SHP77 (cell line): Measurements from ENCODE around the gene TRPM3.

Experiments
- DNase-seq, 2 experiments: peaks; one replicate each; lab custom pipeline; 2025; lab: John Stamatoyannopoulos, UW

Gene TRPM3

DNA sequence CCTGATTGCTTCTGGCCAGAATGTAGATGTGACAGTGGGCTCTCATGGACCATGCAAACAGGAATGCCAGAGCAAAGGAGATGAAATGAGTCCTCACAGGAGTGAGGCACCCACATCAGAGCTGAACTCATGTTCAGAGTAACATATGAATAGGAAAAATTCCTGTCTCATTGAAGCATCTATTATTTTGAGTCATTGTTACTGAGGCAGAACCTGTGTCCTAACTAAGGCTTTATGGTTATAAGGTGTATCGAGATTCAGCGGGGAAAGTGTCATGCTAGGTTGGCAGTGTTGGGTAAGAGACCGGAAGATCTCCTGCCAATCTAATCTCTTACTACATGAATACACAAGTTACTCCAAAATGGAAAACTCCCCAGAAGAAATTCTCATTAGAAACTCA is 304.1 kb downstream of the TRPM3 start:
- no peak for DNase-seq

DNA sequence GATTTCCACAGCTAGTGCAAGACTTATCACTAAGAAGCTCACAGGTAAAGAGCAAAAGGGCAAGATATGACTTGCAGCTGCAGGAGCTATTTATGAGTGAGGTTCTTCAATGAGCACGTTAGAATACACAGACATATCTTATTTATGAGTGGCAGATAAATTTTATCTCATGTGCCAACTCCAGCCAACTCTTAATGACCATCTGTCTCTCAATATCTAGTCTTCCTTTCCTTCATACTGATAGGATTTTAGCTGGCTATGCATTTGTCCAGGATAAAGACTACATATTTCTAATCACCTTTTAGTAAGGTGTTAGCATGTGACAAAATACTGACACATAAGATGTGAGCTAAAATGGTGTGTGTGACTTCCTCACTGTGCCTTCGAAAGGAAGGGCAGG is 304.5 kb downstream of the TRPM3 start:
- DNase-seq, result no peak

DNA sequence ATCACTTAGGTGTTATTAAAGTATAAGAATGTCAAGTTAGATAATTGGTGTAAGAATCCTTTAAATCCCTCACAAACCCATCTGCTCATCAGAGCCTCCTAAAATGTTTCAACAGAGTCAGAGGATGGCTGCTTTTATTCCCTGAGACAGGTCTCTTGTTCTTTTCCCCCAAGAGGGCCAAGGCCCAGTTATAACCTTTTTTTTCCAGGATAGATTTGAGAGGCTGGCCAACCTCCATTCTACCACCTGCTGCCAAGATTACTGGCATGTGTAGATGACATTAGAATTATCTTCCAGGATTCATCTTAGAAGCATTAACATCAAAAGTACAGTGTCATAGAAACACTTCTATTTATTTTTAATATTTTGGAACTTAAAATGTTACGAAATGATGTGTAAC is 305.1 kb downstream of the TRPM3 start:
- DNase-seq, result no peak

DNA sequence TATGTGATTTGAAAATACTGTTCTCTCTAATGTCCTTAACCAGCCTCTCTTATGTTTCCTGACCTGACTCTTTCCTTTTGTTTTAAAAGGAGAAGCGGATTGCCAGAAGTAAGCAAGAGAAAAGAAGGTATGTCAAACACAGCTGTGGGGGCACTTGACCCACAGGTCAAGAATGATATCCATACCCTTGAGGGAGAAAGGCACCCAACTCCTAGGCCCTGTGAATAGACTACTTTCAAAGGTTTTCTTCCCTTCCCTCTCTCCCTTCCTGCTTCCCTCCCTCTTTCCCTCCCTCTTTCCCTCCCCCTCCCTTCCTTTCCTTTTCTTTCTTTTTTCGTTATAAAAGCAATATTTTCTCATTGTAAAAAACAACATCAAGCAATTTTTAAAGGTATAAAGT is 306.8 kb downstream of the TRPM3 start:
- DNase-seq, result no peak

DNA sequence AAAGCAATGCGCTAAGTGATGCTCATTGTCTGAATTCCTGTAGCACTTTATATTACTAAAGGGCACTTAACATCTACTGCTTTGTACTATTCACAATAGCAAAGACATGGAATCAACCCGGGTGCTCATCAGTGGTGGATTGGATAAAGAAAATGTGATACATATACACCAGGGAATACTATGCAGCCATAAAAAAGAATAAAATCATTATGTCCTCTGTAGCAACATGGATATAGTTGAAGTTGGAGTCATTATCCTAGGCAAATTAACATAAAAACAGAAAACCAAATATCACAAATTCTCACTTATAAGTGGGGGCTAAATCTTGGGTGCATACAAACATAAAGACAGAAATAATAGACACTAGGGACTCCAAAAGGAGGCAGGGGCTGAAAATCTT is 308.3 kb downstream of the TRPM3 start:
- no peak for DNase-seq

DNA sequence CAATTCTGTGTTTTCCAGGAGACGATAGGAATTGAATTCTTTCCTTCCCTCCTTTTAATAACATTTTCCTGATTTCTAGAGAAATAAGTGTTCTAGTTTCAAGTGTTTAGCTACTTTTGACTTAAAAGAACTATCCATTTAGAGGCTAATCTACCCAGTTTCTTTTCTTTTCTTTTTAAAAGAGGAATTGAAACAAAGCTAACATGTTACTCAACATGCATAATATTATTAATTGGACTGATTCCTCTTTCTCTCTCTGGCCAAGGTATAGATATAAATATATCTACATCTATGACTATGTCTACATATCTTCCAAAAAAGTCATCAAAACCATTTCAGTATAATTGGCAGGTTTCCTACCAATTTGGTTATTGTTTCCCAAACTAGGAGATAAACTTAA is 309.8 kb downstream of the TRPM3 start:
- DNase-seq, result no peak

GRCh38 chr9:70806875-70807274 is 314.5 kb downstream of the TRPM3 start:
- no peak for DNase-seq

DNA sequence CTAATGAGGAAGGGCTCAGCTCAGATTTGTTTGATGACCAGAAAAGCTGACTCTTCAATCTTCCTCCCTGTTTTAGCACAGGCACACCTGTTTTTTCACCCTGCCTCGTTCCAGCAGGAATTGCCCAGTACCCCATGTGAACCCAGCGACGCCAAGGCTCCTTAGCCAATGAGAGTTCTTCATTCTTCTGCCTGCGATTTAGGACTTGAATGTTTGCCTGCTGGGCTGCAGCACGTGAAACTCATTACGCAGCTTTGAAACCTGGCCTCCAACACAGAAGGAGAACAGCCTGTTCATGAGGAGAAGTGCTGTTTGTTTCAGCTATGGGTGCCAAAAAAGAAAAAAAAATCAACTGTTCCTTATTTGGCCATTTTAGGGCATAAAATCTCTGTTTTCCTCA is 315.5 kb downstream of the TRPM3 start:
- no peak for DNase-seq

DNA sequence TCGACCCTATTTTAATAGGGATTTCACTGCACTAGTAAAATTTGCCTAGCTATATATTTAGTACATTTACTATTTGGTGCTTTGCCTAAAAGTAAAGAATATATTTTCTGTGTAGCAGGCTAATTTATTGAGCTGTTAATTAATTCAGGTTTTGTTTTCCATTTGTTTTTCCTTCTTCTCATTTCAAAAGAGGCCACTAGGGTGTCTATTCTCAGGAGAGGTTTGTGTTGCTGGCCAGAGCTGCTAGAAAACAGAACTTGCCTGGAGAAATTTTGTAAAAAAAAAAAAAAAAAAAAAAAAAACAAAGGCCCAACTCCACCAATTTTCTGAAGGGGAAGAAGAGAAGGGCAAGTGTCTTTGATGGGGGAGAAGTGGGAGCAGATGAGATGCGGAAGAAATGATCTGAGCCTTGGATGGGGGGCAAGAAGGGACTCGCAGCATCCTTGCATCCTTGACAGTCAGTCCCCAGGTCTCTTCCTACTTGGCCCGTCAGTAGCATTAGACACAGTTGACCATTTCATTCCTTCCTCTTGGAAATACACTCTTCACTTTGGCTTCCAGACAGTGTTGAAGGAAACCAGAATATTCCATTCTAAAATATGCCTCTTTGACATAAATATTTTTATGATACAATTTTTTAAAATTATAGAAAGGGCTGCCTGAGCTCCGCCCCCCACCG is 318.5 kb downstream of the TRPM3 start:
- no peak for DNase-seq

- no peak for DNase-seq
Observed at GRCh38 chr9:70802206-70802605, 319.2 kb downstream of the TRPM3 start.

DNA sequence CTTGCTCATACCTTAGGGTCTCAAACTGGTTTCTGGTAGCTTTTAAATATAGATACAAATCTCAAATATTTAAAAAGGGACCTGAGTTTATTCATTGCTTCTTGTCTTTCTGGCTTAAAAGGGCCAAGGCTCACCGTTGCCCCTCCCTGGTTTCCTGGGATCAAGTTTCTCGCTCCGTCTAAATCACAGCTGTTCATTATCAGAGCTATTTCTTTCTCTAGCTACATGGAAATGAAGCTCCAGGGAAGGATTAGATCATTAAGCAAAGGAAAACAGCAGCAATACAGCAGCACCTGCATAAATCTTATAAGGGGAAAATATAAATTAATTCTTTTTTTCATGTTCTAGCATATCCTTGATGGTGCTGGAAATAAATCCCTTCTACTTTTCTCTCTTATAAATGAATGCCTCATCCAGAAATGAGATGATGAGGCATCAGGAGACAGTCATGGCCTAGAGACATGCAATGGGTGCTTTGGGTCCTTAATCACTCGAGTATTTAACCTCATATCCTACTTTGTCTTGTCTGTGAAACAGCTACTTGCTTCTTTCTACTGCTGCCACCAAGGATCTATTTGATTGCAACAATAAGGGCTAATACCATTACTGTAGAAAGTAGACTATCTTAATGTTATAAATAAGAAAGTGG is 320.1 kb downstream of the TRPM3 start:
- DNase-seq, result no peak

DNA sequence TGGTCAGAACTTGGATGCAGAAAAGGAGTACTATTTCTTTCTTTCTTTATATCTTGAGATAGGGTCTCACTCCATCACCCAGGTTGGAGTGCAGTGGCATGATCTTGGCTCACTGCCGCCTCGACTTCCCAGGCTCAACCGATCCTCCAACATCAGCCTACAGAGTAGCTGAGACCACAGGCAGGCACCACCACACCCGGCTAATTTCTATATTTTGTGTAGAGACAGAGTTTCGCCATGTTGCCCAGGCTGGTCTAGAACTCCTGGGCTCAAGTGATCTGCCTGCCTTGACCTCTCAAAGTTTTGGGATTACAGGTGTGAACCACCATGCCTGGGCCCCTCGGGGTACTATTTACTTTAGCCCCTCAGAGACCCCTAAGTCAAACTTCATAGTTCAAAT is 323.4 kb downstream of the TRPM3 start:
- DNase-seq, result no peak

DNA sequence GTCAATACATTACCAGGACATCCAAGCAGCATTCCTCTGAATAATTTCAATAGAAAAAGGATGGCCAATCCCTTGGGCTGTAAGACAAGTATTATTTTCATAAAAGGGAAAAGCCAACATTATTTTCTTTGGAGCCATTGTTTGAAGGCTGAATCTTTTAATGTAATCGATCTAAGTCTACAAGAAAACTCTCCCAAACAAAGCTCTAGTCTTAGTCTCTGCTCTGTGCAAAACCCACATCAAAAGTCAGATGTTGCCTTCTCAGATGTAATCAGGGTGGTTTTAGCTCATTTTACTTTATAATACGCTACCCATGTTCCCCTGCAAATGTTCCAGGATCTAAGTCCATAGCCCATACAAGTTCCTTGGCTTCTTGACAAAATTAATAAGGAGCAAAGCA is 325.6 kb downstream of the TRPM3 start:
- no peak for DNase-seq

- no peak for DNase-seq
Observed at GRCh38 chr9:70792796-70793195, 328.6 kb downstream of the TRPM3 start.

DNA sequence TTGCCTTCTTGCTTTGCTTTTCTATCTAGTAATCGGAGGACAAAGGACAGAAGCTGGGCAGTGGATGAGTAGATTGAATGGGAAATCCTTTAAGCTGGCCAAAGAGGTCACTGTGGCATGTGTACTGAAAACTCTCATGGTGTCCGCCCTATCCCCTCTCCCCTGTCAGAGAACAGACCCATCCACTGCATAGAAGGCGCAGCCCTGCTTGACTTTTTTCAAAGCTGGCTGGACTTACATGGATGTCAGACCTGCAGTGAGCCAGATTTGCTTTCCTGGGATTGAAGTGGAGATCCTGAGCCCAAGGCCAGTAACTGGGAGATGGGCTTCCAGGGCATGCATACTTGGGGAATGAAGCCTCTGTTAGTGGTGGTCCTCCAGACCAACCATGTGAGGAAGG is 329.5 kb downstream of the TRPM3 start:
- no peak for DNase-seq

GRCh38 chr9:70789086-70789485 is 332.3 kb downstream of the TRPM3 start:
- DNase-seq, result no peak

DNA sequence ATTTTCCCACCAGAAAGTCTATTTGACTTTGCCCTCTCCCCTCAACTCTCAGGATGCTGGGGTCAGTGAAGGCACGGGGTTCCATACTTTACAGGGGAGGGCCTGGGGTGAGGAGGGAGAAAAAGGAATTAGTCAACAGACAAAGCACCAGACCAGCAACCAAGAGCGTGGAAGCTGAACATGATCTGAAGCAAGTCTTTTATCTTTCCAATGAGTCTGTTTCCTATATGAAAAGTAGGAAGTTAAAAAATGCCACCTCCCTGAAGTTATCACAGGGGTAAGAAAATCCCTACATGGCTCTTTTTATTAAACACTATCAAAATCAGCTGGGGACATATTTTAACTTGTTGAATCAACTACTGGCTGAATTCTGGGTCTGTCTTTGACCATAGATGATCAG is 337.0 kb downstream of the TRPM3 start:
- no peak for DNase-seq

DNA sequence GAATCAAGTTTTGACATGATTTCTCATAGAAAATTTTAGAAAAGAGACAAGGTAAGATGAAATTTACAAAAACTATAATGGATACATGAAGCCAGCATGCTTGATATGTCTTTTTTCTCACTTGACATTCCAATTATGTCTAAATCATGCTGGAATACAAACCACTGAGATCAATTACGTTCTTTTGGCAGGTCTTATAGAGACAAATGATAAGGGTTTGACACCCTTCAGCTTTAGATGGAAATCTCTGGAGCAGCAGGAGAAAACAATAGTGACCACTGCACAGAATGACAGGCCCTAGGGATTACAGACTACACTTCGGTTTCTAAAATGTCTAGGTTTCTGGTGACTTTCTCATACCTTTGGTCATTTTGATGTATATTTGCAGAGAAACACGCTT is 342.9 kb downstream of the TRPM3 start:
- DNase-seq, result no peak

DNA sequence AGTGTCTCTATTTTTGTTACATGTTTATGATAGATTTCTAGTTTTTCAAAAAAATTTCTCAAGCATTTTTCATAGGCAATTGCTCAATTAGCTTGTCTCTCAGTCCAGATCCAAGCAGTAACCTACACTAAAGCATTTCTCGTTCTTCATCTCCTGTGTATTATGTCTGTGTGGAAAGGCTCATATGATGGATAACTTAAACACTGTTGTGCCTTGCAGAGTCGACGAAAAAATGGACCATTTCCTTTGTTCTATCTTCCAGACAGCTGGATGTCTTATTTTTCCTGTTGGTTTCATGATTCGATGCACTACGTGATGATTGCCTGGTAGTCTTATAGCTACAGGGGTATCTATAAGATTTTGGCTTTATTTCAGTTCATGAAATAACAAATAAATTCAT is 347.8 kb downstream of the TRPM3 start:
- DNase-seq, result no peak

DNA sequence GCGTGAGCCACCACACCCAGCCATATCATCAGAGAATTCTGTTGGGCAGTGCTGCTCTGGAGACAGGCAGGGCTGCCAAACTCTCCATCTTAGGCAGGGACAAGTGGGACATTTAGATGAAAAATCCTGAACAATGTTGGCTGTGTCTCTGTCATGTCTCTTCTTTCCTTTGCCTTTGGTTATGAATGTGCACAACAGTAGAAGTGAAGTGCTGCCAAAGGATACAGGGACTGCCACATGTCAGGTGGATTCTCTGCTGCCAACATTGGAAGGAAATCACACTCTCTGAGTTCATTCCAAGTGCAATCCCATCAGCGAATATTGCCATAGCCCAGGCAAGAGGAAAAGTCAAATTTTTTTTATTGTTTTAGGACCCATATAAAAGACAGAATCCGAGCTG is 348.8 kb downstream of the TRPM3 start:
- DNase-seq, result no peak

GRCh38 chr9:70765946-70766345 is 355.5 kb downstream of the TRPM3 start:
- no peak for DNase-seq

GRCh38 chr9:70761139-70761670 is 360.2 kb downstream of the TRPM3 start:
- no peak for DNase-seq

DNA sequence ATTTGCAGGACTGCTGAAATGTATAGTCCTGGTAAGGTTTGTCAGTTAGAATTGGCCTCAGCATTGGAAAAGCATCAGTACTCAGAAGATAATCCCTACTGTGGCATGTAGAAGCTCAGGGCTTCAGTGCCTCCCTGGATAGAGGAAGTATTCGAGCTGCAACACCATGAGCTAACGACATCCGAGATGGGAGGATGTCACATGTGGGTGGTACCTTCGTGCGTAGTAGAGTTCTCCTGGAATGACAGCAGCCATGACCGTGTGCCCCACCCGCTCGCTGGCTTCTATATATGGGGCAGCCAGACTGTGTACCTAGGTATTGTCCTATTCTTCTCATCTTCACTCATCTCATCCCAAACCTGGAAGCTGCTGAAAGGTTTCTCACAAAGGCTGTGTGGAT is 361.2 kb downstream of the TRPM3 start:
- no peak for DNase-seq

DNA sequence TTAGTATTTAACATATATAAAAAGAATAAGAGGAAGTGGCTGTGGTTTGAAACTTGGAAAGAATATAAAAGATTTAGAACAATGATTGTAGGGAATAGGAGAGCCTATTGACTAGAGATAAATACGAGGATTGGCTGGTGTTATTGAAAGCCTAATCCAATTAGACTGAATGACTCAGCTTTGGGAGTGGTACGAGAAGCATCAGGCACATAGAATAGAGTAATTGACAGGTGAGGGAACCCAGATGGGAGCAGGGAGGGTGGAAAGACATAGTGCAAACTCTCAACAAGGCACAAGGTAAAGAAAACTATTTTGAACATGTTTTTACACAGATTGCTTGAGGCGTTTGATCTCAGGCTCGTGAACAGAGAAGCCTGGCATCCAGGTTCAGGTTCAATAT is 368.1 kb downstream of the TRPM3 start:
- no peak for DNase-seq
